ENCODE measurements around the gene NRP1. TPM values are rescaled to one million over a fixed set of nuclear protein-coding genes. Genes with fewer than 3 reads are reported as not detected.

Gene NRP1
- polyA plus RNA-seq, 1 of the 3 experiments (the other 2 are of a cell fraction) = 129 TPM

- TF ChIP-seq, protein P1, sequence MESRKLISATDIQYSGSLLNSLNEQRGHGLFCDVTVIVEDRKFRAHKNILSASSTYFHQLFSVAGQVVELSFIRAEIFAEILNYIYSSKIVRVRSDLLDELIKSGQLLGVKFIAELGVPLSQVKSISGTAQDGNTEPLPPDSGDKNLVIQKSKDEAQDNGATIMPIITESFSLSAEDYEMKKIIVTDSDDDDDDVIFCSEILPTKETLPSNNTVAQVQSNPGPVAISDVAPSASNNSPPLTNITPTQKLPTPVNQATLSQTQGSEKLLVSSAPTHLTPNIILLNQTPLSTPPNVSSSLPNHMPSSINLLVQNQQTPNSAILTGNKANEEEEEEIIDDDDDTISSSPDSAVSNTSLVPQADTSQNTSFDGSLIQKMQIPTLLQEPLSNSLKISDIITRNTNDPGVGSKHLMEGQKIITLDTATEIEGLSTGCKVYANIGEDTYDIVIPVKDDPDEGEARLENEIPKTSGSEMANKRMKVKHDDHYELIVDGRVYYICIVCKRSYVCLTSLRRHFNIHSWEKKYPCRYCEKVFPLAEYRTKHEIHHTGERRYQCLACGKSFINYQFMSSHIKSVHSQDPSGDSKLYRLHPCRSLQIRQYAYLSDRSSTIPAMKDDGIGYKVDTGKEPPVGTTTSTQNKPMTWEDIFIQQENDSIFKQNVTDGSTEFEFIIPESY (IDR thresholded peaks at IDR 0.05; ENCODE audit: borderline replicate concordance, low read depth) = no peak
- TF ChIP-seq MXI1 (IDR thresholded peaks at IDR 0.05; ENCODE audit: low read depth, low read length) = no peak
- TF ChIP-seq FOXM1 (IDR thresholded peaks at IDR 0.05; ENCODE audit: low read depth) = no peak
- no peak for TF ChIP-seq USF1 (IDR thresholded peaks at IDR 0.05; ENCODE audit: borderline replicate concordance, low read depth)
- no peak for TF ChIP-seq FOSL2 (IDR thresholded peaks at IDR 0.05; ENCODE audit: borderline replicate concordance, low read depth)
- no peak for TF ChIP-seq TEAD4 (IDR thresholded peaks at IDR 0.05; ENCODE audit: borderline replicate concordance, insufficient read depth)
Measured at GRCh38 chr10:33293531-33294170, 40.8 kb downstream of the NRP1 start (continued).

DNA sequence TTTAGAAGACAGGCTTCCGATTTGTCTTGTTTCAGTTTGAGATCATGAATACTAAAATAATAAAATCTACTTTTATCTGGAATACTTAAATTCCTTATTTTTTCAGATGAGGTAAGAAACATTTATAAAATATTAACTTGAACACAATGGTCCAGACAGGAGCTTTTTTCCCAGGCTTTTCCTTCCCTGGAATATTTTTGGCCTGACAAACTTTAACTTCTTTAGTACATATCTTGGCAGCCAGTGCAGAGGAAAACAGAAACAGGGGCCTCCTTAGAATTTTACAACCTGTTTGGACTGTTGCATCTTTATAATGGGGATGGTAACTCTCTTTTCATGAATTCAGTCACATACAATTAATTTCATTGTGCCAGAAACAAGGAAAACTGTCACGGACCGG is 41.4 kb downstream of the NRP1 start:
- H3K79me2 ChIP-seq (ENCODE audit: insufficient read depth) = peaks cover 100% of the 10 kb centered on the region
- no peak overlapping the region for H3K4me3 ChIP-seq (ENCODE audit: low read depth in 2 of 2, low read length in 1 of 2)
- H3F3A ChIP-seq (replicated peaks; ENCODE audit: insufficient read depth) = peaks cover 55% of the 10 kb centered on the region
- H3K4me1 ChIP-seq (ENCODE audit: control insufficient read depth in 1 of 2, insufficient read depth in 2 of 2, low read depth in 1 of 2, low read length in 1 of 2) = peaks cover 6 to 29% of the 10 kb centered on the region in 2 experiments
- TF ChIP-seq SMC3 (IDR thresholded peaks at IDR 0.05; ENCODE audit: low read depth, low read length) (no peak), POLR2AphosphoS5 (IDR thresholded peaks at IDR 0.05; ENCODE audit: low read depth, low read length) (no peak), RCOR1 (IDR thresholded peaks at IDR 0.05; ENCODE audit: low read length) (no peak), YY1 (IDR thresholded peaks at IDR 0.05; ENCODE audit: low read depth) (no peak)
- no peak for DNase-seq
- H4K20me1 ChIP-seq (ENCODE audit: insufficient read depth) = peaks cover 87% of the 10 kb centered on the region
- peak overlapping the region in 1 of 2 experiments; percentile 92; a peak in 2 of 4 replicates for H3K27ac ChIP-seq (ENCODE audit: low read depth in 2 of 2, low read length in 1 of 2)
- peaks cover 5 to 41% of the 10 kb centered on the region in 2 experiments for H3K36me3 ChIP-seq (replicated peaks in 1 of 2; ENCODE audit: control insufficient read depth in 1 of 2, insufficient read depth in 2 of 2, low read length in 1 of 2)
- H3K4me2 ChIP-seq = no peak overlapping the region
- WGBS (ENCODE audit: low lambda C conversion rate) = 84% methylated on average over 3 of the region's 3 CpGs
- ChIA-PET POLR2A (no interaction called here), CTCF (interaction anchor here (0.7 kb wide), 1 partner anchor 38 kb away, joined by 3 read pairs; no protein-coding TSS in a partner anchor)
- no peak overlapping the region for H3K9ac ChIP-seq
- H3K9me2 ChIP-seq = no peaks in the 10 kb centered on the region
- no peaks in the 10 kb centered on the region for H3K27me3 ChIP-seq (ENCODE audit: insufficient read depth)
- H3K9me3 ChIP-seq = no peaks in the 10 kb centered on the region
- no peak overlapping the region for H2AFZ ChIP-seq (ENCODE audit: low read depth)

DNA sequence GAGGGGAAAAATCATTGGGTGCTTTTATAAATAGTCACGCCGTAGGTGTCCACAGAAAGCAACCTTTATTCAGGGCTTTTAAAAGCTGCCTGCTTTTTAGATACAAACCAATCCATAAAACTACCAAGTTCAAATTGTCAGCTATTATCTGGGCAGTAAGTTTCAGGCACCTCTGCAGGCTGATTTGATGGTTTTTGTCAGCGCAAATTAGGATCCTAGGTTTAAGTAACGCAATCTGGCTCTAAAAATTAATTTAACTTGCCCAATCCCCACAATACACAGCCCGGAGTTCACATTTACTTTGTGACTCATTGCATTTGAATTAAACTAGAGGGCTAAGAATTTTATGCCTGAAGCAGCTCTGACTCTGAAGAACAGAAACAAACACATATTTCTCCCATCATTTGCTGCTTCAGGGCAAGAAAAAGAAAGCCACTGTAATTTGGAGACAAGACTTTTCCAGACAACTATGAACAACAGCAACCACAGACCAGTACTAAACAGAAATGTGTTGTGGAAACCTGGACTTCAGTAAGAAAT is 43.3 kb downstream of the NRP1 start:
- peaks cover 5 to 48% of the 10 kb centered on the region in 2 experiments for H3K36me3 ChIP-seq (replicated peaks in 1 of 2; ENCODE audit: control insufficient read depth in 1 of 2, insufficient read depth in 2 of 2, low read length in 1 of 2)
- H3K4me3 ChIP-seq (ENCODE audit: low read depth in 2 of 2, low read length in 1 of 2) = no peak overlapping the region
- H3K79me2 ChIP-seq (ENCODE audit: insufficient read depth) = peaks cover 100% of the 10 kb centered on the region
- peaks cover 6 to 29% of the 10 kb centered on the region in 2 experiments for H3K4me1 ChIP-seq (ENCODE audit: control insufficient read depth in 1 of 2, insufficient read depth in 2 of 2, low read depth in 1 of 2, low read length in 1 of 2)
- no peaks in the 10 kb centered on the region for H3K9me2 ChIP-seq
- no peaks in the 10 kb centered on the region for H3K27me3 ChIP-seq (ENCODE audit: insufficient read depth)
- no peak overlapping the region for H2AFZ ChIP-seq (ENCODE audit: low read depth)
- peaks cover 48% of the 10 kb centered on the region for H3F3A ChIP-seq (replicated peaks; ENCODE audit: insufficient read depth)
- peak overlapping the region; percentile 26; the same call in 1 of the 2 replicates for H3K4me2 ChIP-seq
- peak; percentile 53 for TF ChIP-seq JUND (IDR thresholded peaks at IDR 0.05)
- peak; percentile 58; the same call in 1 of the 2 replicates for TF ChIP-seq TCF12 (IDR thresholded peaks at IDR 0.05)
- no peak for TF ChIP-seq FOXM1 (IDR thresholded peaks at IDR 0.05; ENCODE audit: low read depth)
- 0 out of 2 replicates have a peak, but pooled peaks have one; percentile 28 for TF ChIP-seq MEF2A (IDR thresholded peaks at IDR 0.05; ENCODE audit: borderline replicate concordance, low read depth)
- 0 out of 2 replicates have a peak, but pooled peaks have one; percentile 54 for TF ChIP-seq SIN3A (IDR thresholded peaks at IDR 0.05; ENCODE audit: borderline replicate concordance, low read depth, low read length)
- peak; percentile 65; the same call in 1 of the 2 replicates for TF ChIP-seq FOSL2 (IDR thresholded peaks at IDR 0.05; ENCODE audit: borderline replicate concordance, low read depth)
- TF ChIP-seq, protein P2, sequence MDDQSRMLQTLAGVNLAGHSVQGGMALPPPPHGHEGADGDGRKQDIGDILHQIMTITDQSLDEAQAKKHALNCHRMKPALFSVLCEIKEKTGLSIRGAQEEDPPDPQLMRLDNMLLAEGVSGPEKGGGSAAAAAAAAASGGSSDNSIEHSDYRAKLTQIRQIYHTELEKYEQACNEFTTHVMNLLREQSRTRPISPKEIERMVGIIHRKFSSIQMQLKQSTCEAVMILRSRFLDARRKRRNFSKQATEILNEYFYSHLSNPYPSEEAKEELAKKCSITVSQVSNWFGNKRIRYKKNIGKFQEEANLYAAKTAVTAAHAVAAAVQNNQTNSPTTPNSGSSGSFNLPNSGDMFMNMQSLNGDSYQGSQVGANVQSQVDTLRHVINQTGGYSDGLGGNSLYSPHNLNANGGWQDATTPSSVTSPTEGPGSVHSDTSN (IDR thresholded peaks at IDR 0.05) = peak; percentile 65
- TF ChIP-seq TEAD4 (IDR thresholded peaks at IDR 0.05; ENCODE audit: borderline replicate concordance, insufficient read depth) = 0 out of 2 replicates have a peak, but pooled peaks have one; percentile 15
- TF ChIP-seq RCOR1 (IDR thresholded peaks at IDR 0.05; ENCODE audit: low read length) = no peak
- no peak for TF ChIP-seq TAF1 (IDR thresholded peaks at IDR 0.05; ENCODE audit: borderline replicate concordance, low read depth, low read length)
- peak; percentile 47; the same call in 1 of the 2 replicates for TF ChIP-seq POLR2AphosphoS5 (IDR thresholded peaks at IDR 0.05; ENCODE audit: low read depth, low read length)
- peak in 1 of 2 experiments; percentile 25; a peak in 1 of 4 replicates for TF ChIP-seq EP300 (IDR thresholded peaks at IDR 0.05; ENCODE audit: borderline replicate concordance in 1 of 2, low read depth in 1 of 2, low read length in 1 of 2)
- peaks cover 85% of the 10 kb centered on the region for H4K20me1 ChIP-seq (ENCODE audit: insufficient read depth)
- H3K27ac ChIP-seq (ENCODE audit: low read depth in 2 of 2, low read length in 1 of 2) = peak overlapping the region; percentile 77 to 92
- 46% methylated on average over 5 of the region's 5 CpGs for WGBS (ENCODE audit: low lambda C conversion rate)
- CTCF ChIA-PET = interaction anchor here (0.9 to 1.0 kb wide), 3 partner anchors 8 to 953 kb away, joined by 3 read pairs; no protein-coding TSS in a partner anchor
- POLR2A ChIA-PET = no interaction called here
- no peak for DNase-seq
- H3K9ac ChIP-seq = peak overlapping the region; percentile 48; the same call in 1 of the 2 replicates
- H3K9me3 ChIP-seq = no peaks in the 10 kb centered on the region

Measured in SK-N-SH (cell line).